GM12892 (cell line): ENCODE data around the gene XYLT1.

ENCODE experiments used
- DNase-seq: peaks from one replicate; pipeline ENCODE4 v3.0.0; 2011; ENCODE audit not compliant: insufficient read length
- FAIRE-seq: peaks from 2 replicates; lab custom pipeline; 2011; peaks lifted over from hg19 to GRCh38; lab: Jason Lieb, UNC
- POLR2A ChIP-seq: IDR thresholded peaks from 2 replicates; pipeline ENCODE4 v1.6.1; 2011; ENCODE audit warnings: low read depth, low read length, control low read depth
- POLR2AphosphoS5 ChIP-seq: IDR thresholded peaks from 2 replicates; pipeline ENCODE4 v1.6.1; 2011; ENCODE audit warnings: low read depth, low read length, control low read depth
- TAF1 ChIP-seq: IDR thresholded peaks from 2 replicates; pipeline ENCODE4 v1.6.1; 2011; ENCODE audit warnings: low read depth, mild to moderate bottlenecking, control low read depth, low read length, borderline replicate concordance

XYLT1 gene

GRCh38 chr16:17404941-17405689 is 65.6 kb downstream of the XYLT1 start:
- FAIRE-seq (no peak), DNase-seq (no peak)
- TF ChIP-seq POLR2A: no peak
- TF ChIP-seq POLR2AphosphoS5: no peak
- TF ChIP-seq TAF1: no peak

- FAIRE-seq: no peak
- no peak for TF ChIP-seq POLR2A
- no peak for DNase-seq
Observed at GRCh38 chr16:17403859-17404545, 66.8 kb downstream of the XYLT1 start.

- TF ChIP-seq TAF1 (no peak), POLR2AphosphoS5 (no peak), POLR2A (no peak)
- FAIRE-seq (no peak), DNase-seq (no peak)
Observed at GRCh38 chr16:17403156-17403809, 67.5 kb downstream of the XYLT1 start.

DNA sequence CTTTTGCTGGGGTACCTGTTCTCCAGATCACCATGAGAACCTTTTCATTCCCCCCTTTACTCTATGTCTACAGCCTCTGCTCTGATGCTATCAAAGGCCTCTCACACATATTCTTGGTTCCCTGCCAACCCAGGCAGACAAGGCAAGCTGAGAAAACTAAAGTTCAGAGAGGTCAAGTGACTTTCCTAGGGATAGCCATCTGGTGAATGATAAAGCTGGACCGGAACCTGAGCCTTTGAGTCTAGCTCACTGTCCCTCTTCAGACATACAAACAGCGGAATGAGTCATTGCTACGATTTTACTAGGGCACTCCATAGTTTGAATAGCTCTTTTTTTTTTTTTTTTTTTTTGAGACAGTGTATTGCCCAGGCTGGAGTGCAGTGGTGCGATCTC is 73.3 kb downstream of the XYLT1 start:
- TF ChIP-seq POLR2A (no peak), TAF1 (no peak), POLR2AphosphoS5 (no peak)
- no peak for FAIRE-seq
- no peak for DNase-seq

GRCh38 chr16:17396762-17397498 is 73.8 kb downstream of the XYLT1 start:
- TF ChIP-seq POLR2A: no peak
- DNase-seq (no peak), FAIRE-seq (no peak)

DNA sequence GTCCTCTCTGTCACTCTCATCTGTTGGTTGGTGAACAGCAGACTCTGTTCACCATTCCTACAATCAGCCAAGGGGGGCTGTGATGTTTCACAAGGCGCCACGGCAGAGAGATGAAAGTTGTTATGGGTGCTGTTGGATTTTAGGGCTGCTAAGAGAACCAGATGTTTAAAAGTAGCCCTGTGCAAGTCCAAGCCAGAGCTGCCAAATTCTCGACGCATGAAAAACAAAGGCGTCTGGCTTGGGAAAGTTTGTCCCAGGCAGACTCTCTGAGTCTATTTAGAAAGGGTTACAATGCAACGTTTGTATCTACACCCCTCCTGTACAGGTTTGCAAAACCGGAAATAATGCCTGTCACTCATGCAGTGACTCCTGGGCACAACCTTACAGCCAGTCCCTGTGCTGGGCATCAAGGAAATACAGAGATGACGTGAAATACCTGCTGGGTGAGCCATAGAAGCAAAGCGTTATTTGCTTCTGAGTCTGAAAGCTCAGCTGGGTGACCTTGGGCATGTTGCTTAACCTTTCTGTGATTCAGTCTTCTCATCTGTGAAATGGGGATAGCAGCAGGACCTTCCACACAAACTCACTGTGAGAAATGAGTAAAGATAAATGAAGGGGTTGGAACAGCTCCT is 74.8 kb downstream of the XYLT1 start:
- FAIRE-seq (no peak), DNase-seq (no peak)
- TF ChIP-seq TAF1 (no peak), POLR2AphosphoS5 (no peak), POLR2A (no peak)

DNA sequence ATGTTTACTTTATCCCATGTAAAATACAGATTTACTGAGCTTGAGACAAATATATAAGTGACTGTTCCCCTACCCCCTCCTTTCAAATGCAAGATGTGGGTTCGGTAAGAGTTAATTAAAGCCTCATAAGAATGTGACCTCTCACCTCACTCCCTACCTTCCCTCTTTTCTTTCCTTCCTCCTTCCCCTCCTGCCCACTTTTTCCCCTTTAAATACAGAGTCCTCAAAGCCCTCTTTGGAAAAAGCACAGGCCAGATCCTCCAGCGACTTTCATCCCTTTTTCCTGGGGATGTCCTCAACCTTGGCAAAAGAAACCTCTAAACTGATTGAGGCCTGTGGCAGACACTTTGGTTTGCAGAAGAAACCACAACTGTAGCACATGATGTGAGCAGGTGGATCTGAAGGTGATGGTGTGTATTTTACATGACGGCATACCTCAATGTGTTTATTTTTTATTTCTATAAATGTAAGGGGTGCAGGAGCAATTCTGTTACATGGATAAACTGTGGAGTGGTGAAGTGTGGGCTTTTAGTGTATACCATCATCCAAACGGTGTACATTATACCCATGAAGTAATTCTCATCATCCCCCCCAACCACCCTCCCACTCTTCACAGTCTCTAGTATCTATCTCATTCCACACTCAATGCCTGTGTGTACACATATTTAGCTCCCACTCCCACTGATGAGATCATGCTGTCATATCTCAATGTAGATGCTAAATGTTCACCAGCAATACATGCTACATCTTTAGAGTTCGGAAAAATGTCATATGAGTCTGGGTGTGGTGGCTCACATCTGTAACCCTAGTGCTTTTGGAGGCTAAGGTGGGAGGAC is 77.7 kb downstream of the XYLT1 start:
- DNase-seq: no peak
- FAIRE-seq: no peak
- no peak for TF ChIP-seq POLR2A
- TF ChIP-seq TAF1: no peak
- no peak for TF ChIP-seq POLR2AphosphoS5

GRCh38 chr16:17392127-17392856 is 78.5 kb downstream of the XYLT1 start:
- TF ChIP-seq POLR2A: no peak
- TF ChIP-seq POLR2AphosphoS5: no peak
- no peak for TF ChIP-seq TAF1
- FAIRE-seq (no peak), DNase-seq (no peak)

GRCh38 chr16:17391715-17392114 is 79.0 kb downstream of the XYLT1 start:
- no peak for DNase-seq
- no peak for TF ChIP-seq POLR2A
- TF ChIP-seq POLR2AphosphoS5: no peak
- TF ChIP-seq TAF1: no peak
- FAIRE-seq: no peak

DNA sequence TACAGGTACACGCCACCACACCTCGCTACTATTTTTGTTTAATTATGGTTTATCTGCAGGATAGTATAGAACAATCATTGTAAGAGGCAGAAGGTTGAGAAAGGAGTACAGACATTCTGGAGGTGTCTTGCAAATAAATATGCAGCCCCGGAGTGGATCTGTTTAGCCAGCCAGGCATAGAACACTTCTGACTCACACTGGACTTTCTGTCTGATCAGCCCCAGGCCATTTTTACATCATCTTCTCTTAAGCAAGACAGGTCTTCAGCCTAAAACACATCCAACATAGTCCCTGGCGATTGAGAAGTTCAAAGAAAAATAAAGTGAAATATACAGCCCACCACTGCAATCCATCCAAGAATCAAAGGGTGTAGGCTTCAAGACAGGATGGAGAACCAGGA is 81.4 kb downstream of the XYLT1 start:
- TF ChIP-seq TAF1: no peak
- no peak for TF ChIP-seq POLR2AphosphoS5
- TF ChIP-seq POLR2A: no peak
- DNase-seq (no peak), FAIRE-seq (no peak)
